Stimulated activated CD4-positive, alpha-beta T cell treated with anti-CD3 and anti-CD28 coated beads, Interleukin-12 subunit alpha, Interleukin-12 subunit beta, amount 100 ng/mL, for 24 hours (primary cell): ENCODE data around the gene PDLIM5.

Source experiments
- DNase-seq, 2 experiments: peaks; one replicate each; pipeline ENCODE4 v3.0.0-alpha.2; 2020; ENCODE audit warnings: low read depth in 2 of 2

PDLIM5 gene

DNA sequence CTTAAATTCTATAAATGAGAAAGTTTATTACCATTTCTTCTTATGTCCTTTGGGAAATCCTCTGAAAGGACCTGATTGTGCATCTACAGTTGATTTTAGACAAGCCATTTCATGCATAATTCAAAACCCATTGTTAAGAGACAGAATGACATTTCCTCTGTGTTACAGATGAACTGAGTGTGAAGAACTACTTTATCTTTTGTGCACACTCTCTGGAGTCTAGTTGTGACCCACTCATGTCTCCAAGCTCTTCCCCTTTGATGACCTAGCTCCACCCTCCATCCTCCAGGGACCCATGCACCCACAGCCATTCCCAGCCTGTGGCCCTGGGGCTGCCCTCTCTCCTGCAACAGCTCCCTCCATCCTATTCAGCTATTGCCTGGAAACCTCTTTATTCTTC, 248.6 kb downstream of the PDLIM5 start:
- DNase-seq: no peak

DNA sequence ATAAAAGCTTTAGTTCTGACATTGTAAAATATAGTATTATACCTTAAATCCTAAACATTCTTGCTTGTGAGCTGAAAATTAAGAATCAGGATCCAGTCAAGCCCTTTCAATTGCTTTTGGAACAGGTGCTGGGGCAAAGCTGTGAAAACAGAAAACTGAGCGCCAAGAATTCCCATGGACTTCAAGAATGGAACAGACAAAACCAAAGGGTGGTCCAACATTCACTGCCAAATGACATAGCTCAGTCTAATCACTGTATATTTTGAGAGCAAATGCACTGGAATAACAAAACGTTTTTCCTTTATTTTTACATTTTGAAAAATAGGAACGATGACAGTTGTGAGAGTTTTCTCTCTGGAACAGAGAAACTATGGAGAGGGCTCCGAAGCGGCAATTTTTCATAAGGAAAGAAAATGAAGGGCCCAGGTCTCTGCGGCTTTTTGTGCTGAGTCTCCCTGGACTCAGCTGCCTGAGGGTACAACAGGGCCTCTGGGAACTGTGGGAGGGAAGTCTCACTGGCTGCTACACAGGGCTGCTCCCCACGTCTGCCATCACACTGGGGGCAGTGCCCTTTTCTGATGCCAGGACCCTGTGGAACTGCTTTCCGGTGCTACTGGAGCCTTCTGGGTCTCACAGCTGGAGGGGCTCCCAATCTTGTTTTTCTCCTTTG, 250.0 kb downstream of the PDLIM5 start:
- DNase-seq: no peak

DNA sequence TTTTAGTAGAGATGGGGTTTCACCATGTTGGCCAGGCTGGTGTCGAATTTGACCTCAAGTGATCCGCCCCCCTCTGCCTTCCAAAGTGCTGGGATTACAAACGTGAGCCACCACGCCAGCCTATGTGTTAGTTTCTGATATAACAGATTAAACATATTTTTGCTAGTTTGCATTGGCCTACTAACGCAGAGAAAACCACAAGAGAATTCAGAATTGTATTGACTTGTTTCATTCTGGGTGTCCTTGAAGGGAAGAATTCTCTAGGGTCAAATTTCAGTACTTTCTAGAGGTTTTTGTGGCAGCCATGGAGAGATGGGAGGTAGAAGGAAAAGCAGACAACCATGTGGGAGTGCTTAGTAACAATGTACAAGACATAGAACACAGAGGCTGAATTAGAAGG, 259.9 kb downstream of the PDLIM5 start:
- DNase-seq: no peak

DNA sequence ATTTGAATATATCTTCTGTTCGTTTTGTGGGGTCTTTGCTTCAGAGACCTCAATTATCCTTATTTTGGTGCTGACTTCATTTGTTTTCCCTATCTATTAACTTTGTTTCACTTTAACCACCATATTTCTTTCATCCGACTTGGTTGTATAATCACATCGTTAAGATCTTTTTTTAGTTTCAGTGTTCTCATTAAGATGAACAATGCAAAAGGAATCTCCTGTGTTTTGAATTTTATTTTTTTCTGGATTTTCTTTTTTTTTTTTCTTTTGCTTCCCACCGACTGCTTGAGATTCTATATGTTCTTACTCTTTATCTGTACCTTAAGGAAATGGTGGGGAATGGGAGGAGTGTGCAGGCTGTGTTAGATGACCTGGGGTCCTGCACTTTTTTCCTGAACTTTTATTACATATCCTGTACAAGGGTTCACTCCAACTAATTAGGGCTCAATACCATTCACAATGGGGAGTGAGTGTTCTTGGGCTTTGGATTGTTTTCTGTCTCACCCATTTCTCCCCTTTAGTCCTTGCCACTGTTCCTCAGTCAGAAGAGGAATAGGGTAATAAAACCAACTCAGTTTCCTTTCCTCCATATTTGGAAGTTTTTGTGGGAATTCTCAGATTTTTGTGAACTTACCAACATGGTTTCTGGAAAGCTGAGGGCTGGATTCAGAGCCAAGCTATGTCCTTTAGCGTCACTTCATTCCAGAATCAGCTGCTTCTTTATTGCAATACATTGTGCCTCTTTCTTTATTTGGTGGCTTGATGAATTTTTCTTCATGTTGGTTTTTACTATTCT, 262.8 kb downstream of the PDLIM5 start:
- DNase-seq: no peak

DNA sequence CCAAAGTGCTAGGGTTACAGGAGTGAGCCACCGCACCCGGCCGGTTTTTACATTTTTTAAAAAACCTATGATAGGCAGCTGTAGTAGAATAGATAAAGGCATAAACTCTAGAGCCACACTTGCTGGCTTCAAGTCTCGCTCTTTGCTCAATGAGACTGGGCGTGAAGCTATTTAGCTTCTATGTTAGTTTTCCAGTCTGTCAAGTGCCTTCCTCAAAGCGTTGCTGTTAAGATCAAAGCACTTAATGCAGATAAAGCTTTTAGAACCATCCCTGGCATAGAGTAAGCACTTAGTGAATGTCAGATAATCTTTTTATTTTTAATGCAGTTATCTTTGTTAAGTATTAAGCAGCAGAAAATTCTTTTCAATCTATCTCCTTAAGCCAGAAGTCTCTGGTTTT, 264.0 kb downstream of the PDLIM5 start:
- DNase-seq: no peak
